Measurements from ENCODE around the gene CDC73. TPM values are rescaled to one million over a fixed set of nuclear protein-coding genes. Genes with fewer than 3 reads are reported as not detected.

CDC73 gene
- total RNA-seq, 1 donor: 33.4 TPM

DNA sequence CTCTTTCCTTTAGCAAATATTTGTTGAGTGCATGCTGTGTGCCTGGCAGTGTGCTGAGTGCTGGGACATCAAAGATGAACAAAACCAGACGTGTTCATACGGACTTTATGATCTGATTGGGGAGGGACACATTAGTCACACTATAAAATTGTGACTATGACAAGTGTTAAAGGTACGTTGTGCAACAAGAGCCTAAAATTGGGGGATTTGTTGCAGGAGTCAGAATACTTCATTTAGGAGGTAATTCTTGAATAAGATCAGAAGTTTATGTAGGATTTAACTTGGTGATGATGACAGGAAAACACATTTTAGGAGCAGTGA, 35.0 kb downstream of the CDC73 start:
- DNase-seq (ENCODE audit: low read depth): no peak
- H3K4me3 ChIP-seq (ENCODE audit: low read depth, low read length): no peak overlapping the region
- TF ChIP-seq, protein P1, sequence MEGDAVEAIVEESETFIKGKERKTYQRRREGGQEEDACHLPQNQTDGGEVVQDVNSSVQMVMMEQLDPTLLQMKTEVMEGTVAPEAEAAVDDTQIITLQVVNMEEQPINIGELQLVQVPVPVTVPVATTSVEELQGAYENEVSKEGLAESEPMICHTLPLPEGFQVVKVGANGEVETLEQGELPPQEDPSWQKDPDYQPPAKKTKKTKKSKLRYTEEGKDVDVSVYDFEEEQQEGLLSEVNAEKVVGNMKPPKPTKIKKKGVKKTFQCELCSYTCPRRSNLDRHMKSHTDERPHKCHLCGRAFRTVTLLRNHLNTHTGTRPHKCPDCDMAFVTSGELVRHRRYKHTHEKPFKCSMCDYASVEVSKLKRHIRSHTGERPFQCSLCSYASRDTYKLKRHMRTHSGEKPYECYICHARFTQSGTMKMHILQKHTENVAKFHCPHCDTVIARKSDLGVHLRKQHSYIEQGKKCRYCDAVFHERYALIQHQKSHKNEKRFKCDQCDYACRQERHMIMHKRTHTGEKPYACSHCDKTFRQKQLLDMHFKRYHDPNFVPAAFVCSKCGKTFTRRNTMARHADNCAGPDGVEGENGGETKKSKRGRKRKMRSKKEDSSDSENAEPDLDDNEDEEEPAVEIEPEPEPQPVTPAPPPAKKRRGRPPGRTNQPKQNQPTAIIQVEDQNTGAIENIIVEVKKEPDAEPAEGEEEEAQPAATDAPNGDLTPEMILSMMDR (IDR thresholded peaks at IDR 0.05; ENCODE audit: insufficient read depth, low read length): no peak

DNA sequence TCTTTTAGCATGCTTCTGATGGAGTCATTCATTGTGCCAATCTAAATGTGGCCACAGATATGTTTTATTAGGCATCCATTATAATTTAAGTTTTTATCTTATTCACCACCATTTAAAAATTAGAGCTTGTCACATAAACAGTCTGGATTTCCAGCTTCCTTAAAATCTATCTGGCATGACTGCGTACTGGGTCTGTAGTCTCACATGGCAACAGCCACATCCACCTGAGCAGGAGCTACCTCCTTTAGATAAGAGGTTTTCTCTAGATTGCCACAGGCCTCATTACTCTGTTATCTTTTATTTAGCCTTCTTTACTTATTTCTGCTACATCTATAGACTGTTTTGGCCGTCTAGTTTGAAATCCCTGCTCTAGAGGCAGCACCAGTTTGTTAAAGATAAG, 35.5 kb downstream of the CDC73 start:
- H3K4me3 ChIP-seq (ENCODE audit: low read depth, low read length): no peak overlapping the region
- no peak for DNase-seq (ENCODE audit: low read depth)
- TF ChIP-seq, protein P1 (IDR thresholded peaks at IDR 0.05; ENCODE audit: insufficient read depth, low read length): no peak

- TF ChIP-seq, protein P1 (IDR thresholded peaks at IDR 0.05; ENCODE audit: insufficient read depth, low read length): no peak
- H3K4me3 ChIP-seq (ENCODE audit: low read depth, low read length): no peak overlapping the region
- DNase-seq (ENCODE audit: low read depth): no peak
Measured at GRCh38 chr1:193176113-193176512, 54.3 kb downstream of the CDC73 start.

DNA sequence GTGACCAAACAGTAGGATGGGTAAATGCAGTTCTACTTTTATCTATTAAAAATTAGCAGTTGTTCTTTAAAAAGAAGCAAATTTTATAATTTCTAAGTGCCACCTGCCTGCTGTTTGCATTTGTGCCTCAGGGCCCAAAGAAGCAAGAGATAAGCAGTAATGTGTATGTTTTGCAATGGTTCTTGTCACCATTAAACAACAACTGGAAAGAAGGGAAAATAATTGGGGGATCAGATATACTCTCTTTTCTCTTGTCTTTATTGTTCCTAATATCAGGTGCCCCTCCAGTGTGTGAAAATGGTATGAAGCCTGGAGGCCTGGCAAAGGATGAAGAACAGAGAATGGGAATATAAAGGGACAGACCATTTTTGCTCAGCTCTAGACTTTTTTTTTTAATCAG, 55.0 kb downstream of the CDC73 start:
- no peak for DNase-seq (ENCODE audit: low read depth)
- TF ChIP-seq, protein P1 (IDR thresholded peaks at IDR 0.05; ENCODE audit: insufficient read depth, low read length): no peak

DNA sequence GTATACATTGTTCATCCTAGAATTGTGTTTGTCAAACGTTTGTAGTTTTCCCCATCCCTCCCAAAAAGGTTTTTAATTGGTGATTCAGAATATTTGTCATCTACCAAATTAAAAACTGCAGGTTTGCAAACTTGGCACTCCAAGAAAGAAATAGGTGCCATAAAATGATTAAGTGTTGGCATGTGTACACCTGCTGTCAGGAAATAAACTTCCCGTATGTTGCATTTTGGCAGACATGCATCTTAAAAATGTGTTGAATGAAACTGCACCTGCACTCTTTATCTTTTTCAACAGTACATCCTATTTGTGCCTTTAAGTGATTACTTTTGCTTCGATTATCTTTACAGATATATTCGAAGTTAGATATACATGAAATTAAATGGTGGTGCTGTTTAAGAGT, 57.3 kb downstream of the CDC73 start:
- TF ChIP-seq, protein P1 (IDR thresholded peaks at IDR 0.05; ENCODE audit: insufficient read depth, low read length): no peak
- DNase-seq (ENCODE audit: low read depth): no peak
- H3K4me3 ChIP-seq (ENCODE audit: low read depth, low read length): no peak overlapping the region

More for the DNA sequence above, 55.0 kb downstream of the CDC73 start:
- no peak overlapping the region for H3K4me3 ChIP-seq (ENCODE audit: low read depth, low read length)

- H3K4me3 ChIP-seq (ENCODE audit: low read depth, low read length): no peak overlapping the region
- no peak for DNase-seq (ENCODE audit: low read depth)
- TF ChIP-seq, protein P1 (IDR thresholded peaks at IDR 0.05; ENCODE audit: insufficient read depth, low read length): no peak
Measured at GRCh38 chr1:193181536-193181935, 59.7 kb downstream of the CDC73 start.

- TF ChIP-seq, protein P1 (IDR thresholded peaks at IDR 0.05; ENCODE audit: insufficient read depth, low read length): no peak
- no peak for DNase-seq (ENCODE audit: low read depth)
- no peak overlapping the region for H3K4me3 ChIP-seq (ENCODE audit: low read depth, low read length)
Measured at GRCh38 chr1:193181985-193182384, 60.2 kb downstream of the CDC73 start.
